SHP77 (cell line): ENCODE results near the gene NKX1-2.

ENCODE experiments used
- DNase-seq, 2 experiments: peaks; one replicate each; lab custom pipeline; 2025; lab: John Stamatoyannopoulos, UW

NKX1-2 gene

DNA sequence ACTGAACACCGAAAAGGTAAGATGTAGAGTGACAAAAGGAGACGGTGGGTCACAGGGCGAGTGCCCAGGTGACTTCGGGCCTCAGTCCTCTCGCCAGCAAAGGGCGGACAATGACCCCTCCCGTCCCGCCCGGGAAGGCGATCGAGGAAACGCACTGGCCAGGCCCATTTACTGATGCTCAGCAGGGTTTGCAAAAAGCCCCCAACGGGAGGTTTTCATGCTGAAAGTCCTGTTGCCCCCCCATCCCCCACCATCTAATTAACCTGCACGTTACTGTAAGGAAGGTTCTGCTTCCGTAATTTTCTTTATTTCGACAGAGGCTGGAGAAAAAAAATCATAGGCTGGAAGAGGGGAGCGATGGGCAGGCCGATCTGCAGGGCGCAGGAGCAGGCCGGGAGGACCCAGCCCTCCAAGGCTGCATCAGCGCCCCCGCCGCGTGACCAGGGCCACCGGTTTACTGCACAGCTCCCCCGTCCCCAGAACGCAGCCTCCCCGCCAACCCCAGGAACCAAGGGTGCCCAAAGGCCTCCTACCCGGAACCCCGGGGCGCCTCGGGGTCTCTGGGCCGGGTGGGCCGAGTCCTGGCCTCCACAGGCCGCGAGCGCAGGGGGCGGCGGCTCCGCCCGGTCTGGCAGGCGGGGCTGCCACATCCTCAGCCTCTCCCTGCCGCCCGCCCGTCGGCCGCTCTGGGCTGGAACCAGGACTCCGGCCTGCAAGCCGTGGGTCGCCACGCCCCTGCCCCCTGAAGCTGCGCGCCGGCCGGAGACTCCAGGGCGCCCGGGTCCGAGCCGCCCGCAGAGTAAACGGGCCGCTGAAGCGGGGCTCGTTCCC is 31.7 kb downstream of the NKX1-2 start:
- DNase-seq, result peak; percentile 41 to 47

DNA sequence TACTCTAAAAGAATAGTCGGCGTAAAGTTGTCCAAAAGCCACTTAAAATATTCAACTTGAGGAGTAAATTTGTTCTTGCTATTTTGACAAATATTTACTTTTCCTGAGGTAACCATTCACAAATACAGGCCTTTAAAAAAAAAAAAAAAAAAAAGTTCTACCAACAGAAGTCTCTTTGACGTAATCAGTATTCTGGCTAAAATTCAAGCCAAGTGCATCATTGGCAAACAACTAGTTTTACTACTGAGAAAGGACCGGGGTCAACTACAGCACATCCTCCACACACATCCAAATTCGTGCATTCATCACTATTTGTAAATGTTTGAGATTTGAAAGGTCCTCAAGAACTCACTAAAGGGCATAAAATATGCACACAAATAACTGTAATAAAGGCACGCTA is 33.1 kb downstream of the NKX1-2 start:
- DNase-seq, result no peak

DNA sequence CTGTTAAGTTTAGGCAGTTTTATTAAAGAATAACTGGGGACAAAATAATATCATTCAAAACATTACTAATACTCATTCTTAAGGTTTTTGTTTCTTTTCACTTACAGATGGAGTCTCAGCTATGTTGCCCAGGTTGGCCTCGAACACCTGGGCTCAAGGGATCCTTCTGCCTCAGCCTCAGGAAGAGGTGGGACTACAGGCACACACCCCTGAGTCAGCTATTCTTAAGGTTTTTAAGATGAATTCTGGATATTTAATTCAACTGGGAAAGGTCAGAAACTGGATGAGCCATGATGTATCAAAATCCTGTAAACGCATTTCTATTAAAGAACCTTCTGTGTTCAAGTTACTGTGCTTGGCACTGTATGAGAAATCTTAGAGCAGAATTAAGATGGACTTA is 34.6 kb downstream of the NKX1-2 start:
- no peak for DNase-seq

DNA sequence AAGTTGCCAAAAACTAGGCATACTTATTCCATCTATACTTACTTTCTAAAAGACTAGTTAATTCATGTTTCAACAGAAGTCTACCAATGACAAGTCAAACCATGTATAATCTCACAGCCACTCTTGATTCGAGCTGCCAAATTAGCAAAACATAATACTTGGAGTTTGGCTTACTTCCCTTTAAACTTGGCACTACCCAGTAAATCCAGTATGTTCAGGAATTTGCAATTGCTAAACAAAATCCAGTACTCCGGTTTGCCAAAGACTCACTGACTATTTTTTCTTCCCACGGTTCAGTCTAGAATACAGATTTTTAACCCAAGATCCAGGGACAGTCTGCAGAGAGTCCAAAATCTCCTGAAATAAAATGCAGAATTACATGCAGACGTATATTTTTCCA is 35.8 kb downstream of the NKX1-2 start:
- no peak for DNase-seq

DNA sequence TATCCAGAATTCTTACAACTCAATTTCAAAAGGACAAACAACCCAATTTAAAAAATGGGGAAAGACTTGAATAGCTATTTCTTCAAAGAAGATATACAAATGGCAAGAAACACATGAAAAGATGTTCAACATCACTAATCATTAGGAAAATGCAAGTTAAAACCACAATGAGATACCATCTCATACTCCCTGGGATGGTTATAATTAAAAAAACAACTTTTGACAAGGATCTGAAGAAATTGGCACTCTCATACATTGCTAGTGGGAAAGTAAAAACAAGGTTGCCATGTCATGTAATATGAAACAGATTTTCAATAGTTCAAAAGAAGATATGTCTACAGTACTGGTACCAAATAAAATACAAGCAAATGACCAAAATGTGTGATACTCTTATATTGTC is 40.1 kb downstream of the NKX1-2 start:
- DNase-seq, result no peak

DNA sequence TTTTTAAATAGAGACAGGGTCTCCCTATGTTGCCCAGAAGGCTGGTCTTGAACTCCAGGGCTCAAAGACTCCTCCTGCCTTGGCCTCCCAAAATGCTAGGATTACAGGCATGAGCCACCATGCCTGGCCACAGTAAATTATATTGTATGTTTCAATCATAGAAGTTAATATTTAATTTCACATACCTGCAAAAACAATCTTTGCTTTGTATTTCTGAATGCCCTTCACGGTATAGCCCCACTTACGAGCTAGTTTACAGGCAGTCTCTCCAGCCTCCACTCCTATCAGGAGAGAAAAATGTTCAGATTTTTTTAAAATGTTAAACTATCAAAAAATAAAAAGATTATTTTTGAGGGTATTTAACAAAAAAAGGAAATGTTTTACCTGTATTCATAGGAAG is 41.5 kb downstream of the NKX1-2 start:
- no peak for DNase-seq

DNA sequence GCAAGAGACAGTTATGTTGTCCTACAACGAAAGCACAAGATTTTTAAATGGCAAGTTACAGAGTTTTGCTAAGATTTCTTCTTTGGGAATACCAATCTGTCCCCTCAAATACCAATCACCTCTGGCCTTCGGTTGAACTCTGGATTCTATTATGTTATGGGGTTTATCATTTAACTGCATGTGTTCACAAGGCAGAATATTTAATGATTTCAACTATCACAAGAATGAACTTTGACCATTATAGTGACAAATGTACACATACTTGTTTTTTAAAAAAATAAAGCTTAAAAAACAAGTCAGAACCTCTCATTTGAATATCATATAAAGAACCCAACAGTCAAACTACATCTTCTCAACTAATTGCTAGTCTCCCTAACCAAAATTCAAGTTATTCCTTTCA is 42.4 kb downstream of the NKX1-2 start:
- no peak for DNase-seq

DNA sequence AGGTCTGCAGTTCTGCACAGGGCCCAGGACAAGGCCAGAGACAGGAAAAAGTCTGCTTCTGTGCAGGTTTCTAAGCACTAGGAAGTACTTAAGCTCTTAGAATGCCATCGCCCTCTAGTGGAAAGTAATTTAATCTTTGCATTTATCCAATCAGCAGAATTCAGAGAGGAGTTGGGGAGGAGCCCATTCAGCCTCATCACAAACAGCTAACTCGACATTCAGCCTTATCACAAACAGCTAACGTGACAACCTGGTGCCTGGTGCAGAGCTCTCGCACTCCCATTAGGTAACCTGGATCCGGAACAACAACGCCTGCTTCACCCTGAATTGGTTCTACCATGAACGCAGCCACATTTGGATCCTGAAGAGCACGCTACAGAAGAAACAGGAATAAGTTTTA is 46.3 kb downstream of the NKX1-2 start:
- DNase-seq, result peak; percentile 55 to 66

DNA sequence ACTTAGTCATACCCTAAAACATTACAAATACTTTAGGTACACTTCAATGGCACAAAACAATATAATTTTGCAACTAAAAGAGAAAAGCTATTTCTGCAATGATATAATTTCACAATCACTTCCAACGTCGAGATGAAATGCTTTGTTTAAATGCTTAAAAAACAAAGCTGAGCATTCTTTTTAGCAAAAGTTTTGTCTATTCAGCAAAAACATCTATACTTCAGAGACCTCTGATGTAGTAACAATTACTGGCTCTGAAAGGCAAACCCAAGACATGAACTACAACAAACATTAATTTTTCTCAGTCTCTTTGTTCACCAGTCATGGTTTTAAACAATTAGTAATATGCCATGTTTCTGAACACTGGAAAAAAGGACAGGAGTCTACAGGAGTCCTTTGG is 47.6 kb downstream of the NKX1-2 start:
- no peak for DNase-seq

DNA sequence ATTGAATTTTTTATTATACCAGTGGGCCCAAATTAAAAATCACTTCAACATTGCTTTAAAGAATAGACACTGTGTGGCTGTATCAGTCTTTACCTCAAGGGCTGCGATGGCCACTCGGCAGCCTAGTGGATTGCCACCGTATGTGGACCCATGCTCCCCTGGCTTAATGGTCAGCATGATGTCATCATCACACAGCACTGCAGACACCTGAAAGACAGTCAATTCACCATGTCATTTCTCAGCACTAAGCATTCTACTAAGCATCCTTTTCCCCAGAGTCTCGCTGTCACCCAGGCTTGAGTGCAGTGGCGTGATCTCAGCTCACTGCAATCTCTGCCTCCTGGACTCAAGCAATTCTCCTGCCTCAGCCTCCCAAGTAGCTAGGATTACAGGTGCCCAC is 48.2 kb downstream of the NKX1-2 start:
- no peak for DNase-seq
